HCT116 (cell line): ENCODE results near the gene UBR3. TPM values are rescaled to one million over a fixed set of nuclear protein-coding genes. Genes with fewer than 3 reads are reported as not detected.

Source experiments
- ATAC-seq: fragments of 200-7000 bp; cut with Tn5 transposase; 2 replicates; pipeline ENCODE4 v1.9.1; 2020; ENCODE audit warnings: mild to moderate bottlenecking, moderate library complexity
- BruUV-seq: library from RNA; stranded (reverse); fragments of 400-500 nt; replicated peaks from 2 replicates; lab custom pipeline; 2021; lab: Mats Ljungman, UMichigan
- CTCF ChIA-PET: fragments of 300-600 bp; sonication (Branson Sonifier 250); formaldehyde crosslinking; loops from one replicate; lab custom pipeline; 2021; ENCODE audit warnings: antibody characterized with exemption; lab: Charles Lee
- POLR2A ChIA-PET: fragments of 300-600, 350-600 bp; sonication (Branson Sonifier 250); formaldehyde crosslinking; loops from one replicate; lab custom pipeline; 2021; ENCODE audit warnings: antibody characterized with exemption; lab: Charles Lee
- RAD21 ChIA-PET, 2 experiments: fragments of 300-600 bp; sonication (Branson Sonifier 250); formaldehyde crosslinking; loops; one replicate each; lab custom pipeline; 2023; ENCODE audit warnings: low total read pairs in 2 of 2; ENCODE audit not compliant: uncharacterized antibody in 2 of 2, unreplicated experiment in 2 of 2, low non-redundant PET in 1 of 2; lab: Charles Lee
- DNase-seq: peaks from one replicate; pipeline ENCODE4 v3.0.0-alpha.2; 2010; ENCODE audit warnings: low read depth, low spot score
- H2AFZ ChIP-seq: fragments of 200-600 bp; shearing (Covaris generic), sonication (generic); 2 replicates; pipeline ENCODE4 v1.6.1; 2017; ENCODE audit warnings: low read depth, mixed run types, mixed read lengths, antibody characterized with exemption, low read length; ENCODE audit not compliant: poor library complexity, severe bottlenecking
- H3K27ac ChIP-seq: 2 replicates; pipeline ENCODE4 v1.5.1; 2012; ENCODE audit warnings: low read depth, low read length
- H3K27me3 ChIP-seq: fragments of 200-600 bp; sonication (generic); 2 replicates; pipeline ENCODE4 v1.6.1; 2016; ENCODE audit warnings: mixed run types, low read length, mixed read lengths; ENCODE audit not compliant: insufficient read depth
- H3K36me3 ChIP-seq, 2 experiments: fragments of 200-500 bp in 1 of 2; fragments of 200-600 bp in 1 of 2; sonication (Bioruptor generic) in 1 of 2; sonication (generic) in 1 of 2; 2 replicates each; pipeline versions ENCODE4 v1.5.1 to v1.6.1; 2014 to 2016; ENCODE audit warnings: low read length in 2 of 2, inconsistent platforms in 1 of 2, mixed read lengths in 1 of 2, mixed run types in 1 of 2; ENCODE audit not compliant: insufficient read depth in 2 of 2, control insufficient read depth in 1 of 2
- H3K4me1 ChIP-seq, 2 experiments: fragments of 200-600 bp in 1 of 2; sonication (generic) in 1 of 2; 2 replicates each; pipeline versions ENCODE4 v1.5.1 to v1.6.1; 2012 to 2017; ENCODE audit warnings: low read length in 2 of 2, inconsistent platforms in 1 of 2, mild to moderate bottlenecking in 1 of 2, mixed read lengths in 1 of 2, mixed run types in 1 of 2, moderate library complexity in 1 of 2; ENCODE audit not compliant: insufficient read depth in 2 of 2, control insufficient read depth in 1 of 2
- H3K4me2 ChIP-seq: fragments of 200-600 bp; sonication (generic); 2 replicates; pipeline ENCODE4 v1.6.1; 2017; ENCODE audit warnings: mixed run types, low read length, mixed read lengths
- H3K4me3 ChIP-seq, 2 experiments: fragments of 200-600 bp in 1 of 2; sonication (generic) in 1 of 2; replicated peaks in 1 of 2; 2 replicates each; pipeline ENCODE4 v1.5.1; 2011 to 2016; ENCODE audit warnings: low read length in 2 of 2, control low read depth in 1 of 2, low read depth in 1 of 2, mild to moderate bottlenecking in 1 of 2, mixed read lengths in 1 of 2, mixed run types in 1 of 2
- H3K79me2 ChIP-seq: fragments of 200-600 bp; sonication (generic); 2 replicates; pipeline ENCODE4 v1.6.1; 2017; ENCODE audit warnings: mild to moderate bottlenecking, mixed run types, low read length, moderate library complexity, mixed read lengths; ENCODE audit not compliant: insufficient read depth
- H3K9ac ChIP-seq: fragments of 200-600 bp; sonication (generic); 2 replicates; pipeline ENCODE4 v1.6.1; 2016; ENCODE audit warnings: low read length, mixed read lengths
- H3K9me2 ChIP-seq: fragments of 200-600 bp; sonication (generic), shearing (Covaris generic); 2 replicates; pipeline ENCODE4 v1.6.1; 2017; ENCODE audit warnings: mixed run types, mild to moderate bottlenecking, moderate library complexity; ENCODE audit not compliant: insufficient read depth
- H3K9me3 ChIP-seq, 2 experiments: fragments of 200-500 bp in 1 of 2; fragments of 200-600 bp in 1 of 2; sonication (Bioruptor generic) in 1 of 2; sonication (generic) in 1 of 2; 2 replicates each; pipeline ENCODE4 v1.6.1; 2014 to 2017; ENCODE audit warnings: low read length in 2 of 2, mixed read lengths in 2 of 2, inconsistent platforms in 1 of 2, low read depth in 1 of 2, mild to moderate bottlenecking in 1 of 2, mixed run types in 1 of 2, moderate library complexity in 1 of 2; ENCODE audit not compliant: control insufficient read depth in 1 of 2, insufficient read depth in 1 of 2
- H4K20me1 ChIP-seq: fragments of 200-600 bp; sonication (generic), shearing (Covaris generic); 2 replicates; pipeline ENCODE4 v1.6.1; 2017; ENCODE audit warnings: mixed run types, mild to moderate bottlenecking, moderate library complexity; ENCODE audit not compliant: insufficient read depth
- EZH2phosphoT487 ChIP-seq: fragments of 200-600 bp; IDR thresholded peaks from 2 replicates; pipeline ENCODE4 v1.6.1; 2018; ENCODE audit warnings: antibody characterized with exemption, borderline replicate concordance
- JUND ChIP-seq: IDR thresholded peaks from 2 replicates; pipeline ENCODE4 v1.6.1; 2012
- RAD21 ChIP-seq: IDR thresholded peaks from 2 replicates; pipeline ENCODE4 v1.6.1; 2012; ENCODE audit warnings: low read depth, mild to moderate bottlenecking
- SIN3A ChIP-seq: IDR thresholded peaks from 2 replicates; pipeline ENCODE4 v1.6.1; 2012; ENCODE audit warnings: low read depth
- TCF7L2 ChIP-seq: IDR thresholded peaks from 2 replicates; pipeline ENCODE4 v1.7.0; 2011; ENCODE audit warnings: borderline replicate concordance, inconsistent platforms; ENCODE audit not compliant: insufficient read depth, insufficient read length; ENCODE audit errors: extremely low read depth
- YY1 ChIP-seq: IDR thresholded peaks from 2 replicates; pipeline ENCODE4 v1.6.1; 2011; ENCODE audit warnings: low read length, low read depth, moderate library complexity, mild to moderate bottlenecking; ENCODE audit not compliant: insufficient replicate concordance; ENCODE audit errors: extremely low read depth
- ZFX ChIP-seq: fragments of 450-650 bp; IDR thresholded peaks from 2 replicates; pipeline ENCODE4 v1.6.1; 2017
- ZNF274 ChIP-seq: fragments of 200-500 bp; sonication (Bioruptor generic); IDR thresholded peaks from 2 replicates; pipeline ENCODE4 v1.6.1; 2014; ENCODE audit warnings: mild to moderate bottlenecking, low read depth, low read length, inconsistent platforms
- intact Hi-C: fragments of 100-400 bp; cut with micrococcal nuclease; formaldehyde crosslinking; loops from 2 replicates; pipeline ENCODE4 v1.10.0; 2022
- total RNA-seq: library from RNA; stranded (reverse); gene quantifications from one replicate; pipeline ENCODE4 v1.2.1, GENCODE V29; 2021; ENCODE audit not compliant: unreplicated experiment
- TF ChIP-seq, protein P1 (sequence below): IDR thresholded peaks from 2 replicates; pipeline ENCODE4 v1.6.1; 2012; ENCODE audit warnings: low read depth
- TF ChIP-seq, protein P2 (sequence below): IDR thresholded peaks from 2 replicates; pipeline ENCODE4 v1.6.1; 2012

The UBR3 gene
- total RNA-seq, 1 experiment from 2014 or later = 29.5 TPM

DNA sequence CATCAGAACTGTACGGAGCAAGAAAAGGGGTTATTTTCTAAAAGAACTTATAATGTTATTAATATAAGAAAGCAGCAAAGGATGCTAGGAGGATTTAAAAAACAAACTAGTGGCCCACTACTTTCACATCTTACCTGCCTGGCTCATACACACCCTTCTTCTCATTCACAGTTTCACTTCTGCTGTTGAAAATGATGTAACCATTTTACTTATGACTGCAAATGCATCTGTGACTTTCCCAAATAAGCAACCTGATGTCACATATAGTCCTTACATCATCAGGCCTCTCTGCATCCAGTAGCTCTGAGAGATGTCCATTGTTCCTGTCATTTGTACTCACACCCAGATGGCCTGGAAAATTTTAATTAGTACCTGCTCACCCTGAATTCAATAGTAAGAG is 248.9 kb downstream of the UBR3 start (continued):
- TF ChIP-seq, protein P1, sequence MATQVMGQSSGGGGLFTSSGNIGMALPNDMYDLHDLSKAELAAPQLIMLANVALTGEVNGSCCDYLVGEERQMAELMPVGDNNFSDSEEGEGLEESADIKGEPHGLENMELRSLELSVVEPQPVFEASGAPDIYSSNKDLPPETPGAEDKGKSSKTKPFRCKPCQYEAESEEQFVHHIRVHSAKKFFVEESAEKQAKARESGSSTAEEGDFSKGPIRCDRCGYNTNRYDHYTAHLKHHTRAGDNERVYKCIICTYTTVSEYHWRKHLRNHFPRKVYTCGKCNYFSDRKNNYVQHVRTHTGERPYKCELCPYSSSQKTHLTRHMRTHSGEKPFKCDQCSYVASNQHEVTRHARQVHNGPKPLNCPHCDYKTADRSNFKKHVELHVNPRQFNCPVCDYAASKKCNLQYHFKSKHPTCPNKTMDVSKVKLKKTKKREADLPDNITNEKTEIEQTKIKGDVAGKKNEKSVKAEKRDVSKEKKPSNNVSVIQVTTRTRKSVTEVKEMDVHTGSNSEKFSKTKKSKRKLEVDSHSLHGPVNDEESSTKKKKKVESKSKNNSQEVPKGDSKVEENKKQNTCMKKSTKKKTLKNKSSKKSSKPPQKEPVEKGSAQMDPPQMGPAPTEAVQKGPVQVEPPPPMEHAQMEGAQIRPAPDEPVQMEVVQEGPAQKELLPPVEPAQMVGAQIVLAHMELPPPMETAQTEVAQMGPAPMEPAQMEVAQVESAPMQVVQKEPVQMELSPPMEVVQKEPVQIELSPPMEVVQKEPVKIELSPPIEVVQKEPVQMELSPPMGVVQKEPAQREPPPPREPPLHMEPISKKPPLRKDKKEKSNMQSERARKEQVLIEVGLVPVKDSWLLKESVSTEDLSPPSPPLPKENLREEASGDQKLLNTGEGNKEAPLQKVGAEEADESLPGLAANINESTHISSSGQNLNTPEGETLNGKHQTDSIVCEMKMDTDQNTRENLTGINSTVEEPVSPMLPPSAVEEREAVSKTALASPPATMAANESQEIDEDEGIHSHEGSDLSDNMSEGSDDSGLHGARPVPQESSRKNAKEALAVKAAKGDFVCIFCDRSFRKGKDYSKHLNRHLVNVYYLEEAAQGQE = no peak
- TF ChIP-seq JUND (no peak), SIN3A (no peak), ZFX (no peak), YY1 (no peak), EZH2phosphoT487 (no peak), ZNF274 (no peak), RAD21 (no peak)
- TF ChIP-seq, protein P2, sequence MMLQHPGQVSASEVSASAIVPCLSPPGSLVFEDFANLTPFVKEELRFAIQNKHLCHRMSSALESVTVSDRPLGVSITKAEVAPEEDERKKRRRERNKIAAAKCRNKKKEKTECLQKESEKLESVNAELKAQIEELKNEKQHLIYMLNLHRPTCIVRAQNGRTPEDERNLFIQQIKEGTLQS = no peak

DNA sequence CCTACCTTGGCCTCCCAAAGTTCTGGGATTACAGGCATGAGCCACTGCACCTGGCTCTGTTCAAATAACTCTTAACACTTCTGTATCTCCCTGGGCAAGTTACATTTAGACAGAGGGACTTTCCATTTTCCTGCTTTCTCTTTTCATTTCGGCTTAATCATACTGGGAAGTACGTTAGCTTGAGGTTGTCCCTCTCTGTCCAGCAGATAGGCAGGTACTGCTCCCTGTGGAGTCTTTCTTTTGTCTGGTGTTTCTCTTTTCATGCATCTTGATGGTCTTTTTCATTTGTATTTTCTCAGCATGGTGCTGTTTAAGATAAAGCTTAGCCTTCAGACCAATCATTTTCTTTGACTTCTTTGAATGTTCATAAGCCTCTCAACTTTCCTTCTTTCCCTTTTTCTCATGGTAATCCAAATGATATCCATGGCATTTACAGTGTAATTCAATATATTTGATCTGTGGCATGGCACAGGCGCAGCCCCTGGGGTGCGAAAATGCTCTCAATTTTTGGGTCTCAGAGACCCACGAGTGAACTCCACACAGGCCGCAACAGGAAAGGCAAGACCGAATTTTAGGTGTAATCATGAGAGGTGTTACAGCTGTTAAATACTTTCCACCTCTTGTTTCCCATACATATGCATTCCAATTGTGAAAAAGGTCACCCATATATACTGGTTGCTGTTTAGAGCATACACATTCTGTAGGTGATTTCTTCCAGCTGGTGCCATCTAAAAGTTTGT is 250.7 kb downstream of the UBR3 start:
- no TSS peak for BruUV-seq
- CTCF ChIA-PET = no interaction called here
- H2AFZ ChIP-seq = no peak overlapping the region
- H3K4me3 ChIP-seq = no peak overlapping the region
- intact Hi-C loops = no loop called here
- H3K4me1 ChIP-seq = peaks cover 0 to 3% of the 10 kb centered on the region in 2 experiments; a peak in 1 of 4 replicates
- no peaks in the 10 kb centered on the region for H3K79me2 ChIP-seq
- no peak overlapping the region for H3K9ac ChIP-seq
- no peaks in the 10 kb centered on the region for H3K9me3 ChIP-seq
- no peak for TF ChIP-seq RAD21
- no peak for TF ChIP-seq TCF7L2
- H3K27me3 ChIP-seq = no peaks in the 10 kb centered on the region
- no peak for ATAC-seq
- H3K9me2 ChIP-seq = no peaks in the 10 kb centered on the region
- no peak overlapping the region for H3K4me2 ChIP-seq
- H3K36me3 ChIP-seq = no peaks in the 10 kb centered on the region
- no peaks in the 10 kb centered on the region for H4K20me1 ChIP-seq
- POLR2A ChIA-PET = no interaction called here
- RAD21 ChIA-PET = no interaction called here
- H3K27ac ChIP-seq = no peak overlapping the region
- DNase-seq = no peak
